CD4-positive, alpha-beta T cell treated with Interleukin-17A for 1 hour (primary cell): ENCODE results near the gene TMEM258.

ENCODE experiments used
- DNase-seq: peaks from one replicate; pipeline ENCODE4 v3.0.0-alpha.2; 2020

TMEM258 gene

DNA sequence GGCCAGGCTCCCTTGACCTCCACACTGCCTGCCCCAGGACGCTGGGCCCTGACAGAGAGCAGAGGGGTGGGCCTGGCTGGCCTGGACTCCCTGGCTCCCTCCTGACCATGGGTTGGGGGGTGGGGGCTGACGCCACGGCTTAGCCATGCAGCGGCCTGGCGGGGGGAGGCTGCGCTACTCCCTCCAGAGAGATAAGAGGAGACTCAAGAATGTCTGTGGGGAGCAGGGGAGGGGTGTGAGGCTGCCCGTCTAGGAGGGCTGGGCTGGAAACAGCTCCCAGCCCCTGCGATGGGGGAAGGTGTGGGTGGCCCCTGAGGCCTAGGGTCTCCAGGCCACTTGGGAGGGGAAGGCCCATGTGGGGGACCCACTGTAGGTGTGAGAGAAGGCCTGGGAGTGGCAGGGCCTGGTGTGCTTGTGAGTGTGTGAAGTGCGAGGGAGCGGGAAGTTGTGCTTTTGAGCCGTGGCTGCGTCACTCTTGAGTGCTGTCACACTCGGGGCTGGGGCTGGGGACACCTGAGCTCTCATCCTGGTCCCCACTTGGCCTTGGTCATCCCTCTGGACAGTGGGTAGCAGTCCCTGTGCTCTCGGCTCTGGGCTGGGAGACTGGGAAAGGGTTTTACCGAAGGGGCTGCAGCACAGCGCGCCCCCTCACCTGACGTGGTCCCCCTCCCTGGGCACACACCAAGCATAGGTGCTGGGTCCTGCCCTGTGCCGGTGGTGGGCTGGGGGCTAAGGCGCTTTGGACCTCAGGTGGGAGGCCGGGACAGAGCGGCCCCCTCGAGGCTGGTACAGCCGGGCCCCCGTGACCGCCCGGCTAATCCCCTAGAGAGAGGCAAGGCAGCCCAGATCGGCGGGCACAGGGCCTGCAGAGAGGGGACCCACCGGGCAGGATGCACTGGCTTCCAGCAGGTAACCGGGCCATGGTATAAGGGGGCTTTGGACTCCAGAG is 37.6 kb downstream of the TMEM258 start:
- DNase-seq: no peak

DNA sequence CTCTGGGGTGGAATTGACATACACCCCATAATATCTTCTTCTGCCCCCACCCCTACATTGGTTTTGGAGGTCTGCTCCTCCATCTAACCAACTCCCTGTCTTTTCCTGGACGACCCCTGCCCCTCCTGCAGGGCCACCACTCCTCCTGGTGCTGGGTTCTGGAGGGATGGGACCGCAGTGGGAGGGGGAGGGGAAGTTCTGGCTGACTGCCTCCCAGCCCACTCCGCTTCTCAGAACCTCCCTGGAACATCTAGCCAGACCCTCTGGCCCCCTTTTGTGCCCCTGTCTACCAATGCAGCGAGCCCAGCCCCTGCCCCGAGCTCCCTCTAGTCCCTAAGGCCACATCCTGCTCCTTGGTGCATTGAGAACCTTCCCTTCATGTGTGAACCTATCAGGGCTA is 38.7 kb downstream of the TMEM258 start:
- DNase-seq: no peak

DNA sequence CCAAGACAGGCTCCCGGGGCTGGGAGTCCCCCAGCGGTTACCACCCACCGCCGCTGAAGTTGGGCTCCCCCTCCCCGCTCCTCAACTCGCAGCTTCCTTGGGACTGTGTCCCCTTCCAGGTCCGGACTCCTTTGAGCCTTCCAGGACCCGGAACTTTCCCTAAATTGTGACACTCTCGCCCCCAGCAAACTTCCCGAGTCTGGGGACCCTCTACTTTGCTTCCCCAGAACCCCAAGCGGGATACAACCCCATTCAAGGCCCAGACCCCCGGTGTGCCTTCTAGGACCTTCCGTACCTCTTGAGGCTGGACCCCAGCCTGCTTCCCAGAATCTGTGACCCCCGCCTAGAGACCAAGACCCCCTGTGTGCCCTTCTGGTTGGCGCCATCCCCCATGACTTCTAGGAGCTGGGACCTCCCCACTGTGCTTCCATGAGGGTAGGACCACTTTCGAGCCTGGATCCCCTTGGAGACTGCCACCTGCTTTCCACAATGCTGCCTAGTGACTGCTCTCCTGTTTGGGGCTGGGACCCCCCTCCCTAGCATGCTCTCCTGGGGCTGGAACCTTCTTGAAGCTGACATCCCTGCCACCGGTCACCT is 39.4 kb downstream of the TMEM258 start:
- DNase-seq: no peak

DNA sequence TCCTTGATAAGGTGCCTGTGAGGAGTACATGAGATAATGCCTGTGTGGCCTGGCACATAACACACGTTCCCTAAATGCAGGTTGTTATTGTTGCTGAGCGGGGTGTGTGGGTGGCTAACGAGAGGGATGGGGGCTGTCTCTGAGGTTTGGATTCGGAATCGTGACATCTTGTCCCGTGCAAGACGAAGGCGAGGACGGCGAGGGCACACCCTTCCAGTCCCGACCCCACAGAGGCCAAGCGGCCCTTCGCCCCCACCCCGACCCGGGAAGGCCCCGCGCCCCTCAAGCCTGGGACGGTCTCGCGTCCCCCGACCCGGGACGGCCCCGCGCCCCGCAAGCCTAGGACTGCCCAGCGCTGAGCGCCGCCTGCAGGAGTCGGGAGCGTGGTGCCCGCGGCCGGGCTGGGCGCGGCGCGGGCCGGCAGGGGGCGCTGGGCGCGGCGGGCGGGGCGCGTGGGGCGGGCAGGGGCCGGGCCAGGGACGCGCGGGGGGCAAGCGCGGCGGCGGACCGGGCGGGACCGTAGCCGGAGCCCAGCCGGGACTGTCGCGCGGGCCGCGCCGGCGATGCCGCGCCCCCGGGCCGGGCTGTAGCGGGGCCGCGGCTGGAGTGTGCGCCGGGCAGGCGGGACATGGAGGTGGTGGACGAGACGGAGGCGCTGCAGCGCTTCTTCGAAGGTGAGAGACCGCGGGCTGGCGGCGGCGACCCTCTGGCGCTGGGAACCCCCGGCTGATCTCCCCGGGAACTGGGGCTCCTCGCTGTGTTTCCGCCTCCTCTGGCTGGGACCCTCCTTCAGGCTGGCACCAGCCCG is 40.1 kb downstream of the TMEM258 start, which contains the start of gene MYRF:
TSS of gene MYRF (plus strand) at position 520 of the 808 bp plus-strand sequence. CDS start at position 629, 109 bp downstream.
- peak; percentile 56 for DNase-seq

DNA sequence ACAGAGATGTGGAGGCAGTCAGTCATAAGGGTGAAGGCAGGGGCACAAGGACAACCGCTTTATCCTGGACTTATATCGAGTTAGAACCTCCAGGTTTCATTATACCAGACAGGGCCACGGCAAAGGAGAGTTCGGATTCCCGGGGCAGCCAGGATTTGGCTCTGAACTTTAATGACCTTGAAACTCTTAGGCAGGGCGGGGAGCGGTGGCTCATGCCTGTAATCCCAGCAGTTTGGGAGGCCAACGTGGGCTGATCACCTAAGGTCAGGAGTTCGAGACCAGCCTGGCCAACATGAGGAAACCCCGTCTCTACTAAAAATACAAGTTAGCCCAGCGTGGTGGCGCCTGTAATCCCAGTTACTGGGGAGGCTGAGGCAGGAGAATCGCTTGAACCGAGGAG is 41.0 kb downstream of the TMEM258 start:
- no peak for DNase-seq

DNA sequence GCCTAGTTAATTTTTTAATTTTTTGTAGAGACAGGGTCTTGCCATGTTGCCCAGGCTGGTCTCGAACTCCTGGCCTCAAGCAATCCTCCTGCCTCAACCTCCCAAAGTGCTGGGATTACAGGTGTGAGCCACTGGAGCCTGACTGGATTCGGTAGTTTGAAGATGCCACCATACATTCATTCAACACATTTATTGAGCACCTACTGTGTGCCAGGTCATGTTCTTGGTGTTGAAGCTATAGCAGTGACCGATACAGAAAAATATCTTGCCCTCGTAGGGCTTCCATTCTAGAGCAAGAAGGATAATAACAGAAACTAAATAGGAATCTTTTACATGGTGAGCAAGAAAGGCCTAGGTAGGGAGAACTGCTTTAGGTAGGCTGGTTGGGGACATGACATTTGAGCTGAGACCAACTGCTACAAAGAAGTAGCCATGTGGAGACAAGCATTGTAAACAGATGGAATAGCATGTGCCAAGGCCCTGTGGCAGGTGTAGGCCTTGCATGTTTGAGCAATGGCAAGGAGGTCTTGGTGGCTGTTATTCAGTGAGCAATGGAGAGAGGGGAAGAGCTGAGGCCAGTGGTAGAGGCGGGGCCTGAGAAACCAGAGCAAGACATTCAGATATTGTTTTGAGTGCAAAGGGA is 41.6 kb downstream of the TMEM258 start:
- DNase-seq: no peak

DNA sequence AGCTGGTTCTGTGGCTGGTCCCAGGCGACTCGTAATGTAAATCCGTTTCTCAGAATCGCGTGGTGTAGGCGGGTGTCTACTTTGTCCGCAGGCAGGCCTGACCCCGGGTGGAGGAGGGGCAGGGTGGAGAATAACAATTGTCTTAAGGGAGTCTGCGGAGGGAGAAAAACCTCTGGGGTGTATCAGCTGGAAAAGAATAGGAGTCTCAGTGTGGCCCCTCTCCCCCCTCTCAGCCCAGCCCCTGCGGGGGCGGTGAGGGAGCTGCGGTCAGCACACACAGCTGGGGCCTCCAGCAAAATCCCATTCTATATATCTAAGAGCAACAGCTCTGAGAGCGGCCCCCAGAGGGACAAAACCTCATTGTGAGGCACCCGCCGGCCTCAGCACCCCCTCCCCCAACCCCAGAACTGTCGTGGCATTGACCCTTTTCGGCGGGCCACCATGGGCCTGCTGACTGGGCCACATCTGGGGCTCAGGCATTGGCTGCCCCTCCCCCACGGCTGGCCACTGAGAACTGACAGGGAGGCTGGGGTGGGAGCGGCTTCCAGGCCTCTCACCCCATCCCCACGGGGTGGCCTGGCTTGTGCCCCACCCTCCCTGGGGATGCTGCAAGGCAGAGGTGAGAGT is 42.7 kb downstream of the TMEM258 start:
- DNase-seq: no peak

DNA sequence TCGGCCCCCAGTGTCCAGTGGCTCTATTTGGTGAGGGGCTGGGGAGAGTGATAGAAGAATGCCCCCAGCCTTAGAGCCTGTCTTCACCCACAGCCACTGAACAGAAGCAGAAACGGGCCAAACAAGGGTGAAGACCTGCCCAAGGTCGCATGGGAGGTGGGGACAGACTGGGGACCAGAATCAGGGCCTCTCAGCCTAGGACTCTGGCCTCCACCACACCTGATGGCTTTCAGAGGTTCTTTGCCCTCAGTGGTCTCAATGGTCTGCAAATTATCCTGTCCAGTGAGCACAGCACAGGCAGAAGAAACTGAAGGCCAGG is 44.5 kb downstream of the TMEM258 start:
- no peak for DNase-seq

DNA sequence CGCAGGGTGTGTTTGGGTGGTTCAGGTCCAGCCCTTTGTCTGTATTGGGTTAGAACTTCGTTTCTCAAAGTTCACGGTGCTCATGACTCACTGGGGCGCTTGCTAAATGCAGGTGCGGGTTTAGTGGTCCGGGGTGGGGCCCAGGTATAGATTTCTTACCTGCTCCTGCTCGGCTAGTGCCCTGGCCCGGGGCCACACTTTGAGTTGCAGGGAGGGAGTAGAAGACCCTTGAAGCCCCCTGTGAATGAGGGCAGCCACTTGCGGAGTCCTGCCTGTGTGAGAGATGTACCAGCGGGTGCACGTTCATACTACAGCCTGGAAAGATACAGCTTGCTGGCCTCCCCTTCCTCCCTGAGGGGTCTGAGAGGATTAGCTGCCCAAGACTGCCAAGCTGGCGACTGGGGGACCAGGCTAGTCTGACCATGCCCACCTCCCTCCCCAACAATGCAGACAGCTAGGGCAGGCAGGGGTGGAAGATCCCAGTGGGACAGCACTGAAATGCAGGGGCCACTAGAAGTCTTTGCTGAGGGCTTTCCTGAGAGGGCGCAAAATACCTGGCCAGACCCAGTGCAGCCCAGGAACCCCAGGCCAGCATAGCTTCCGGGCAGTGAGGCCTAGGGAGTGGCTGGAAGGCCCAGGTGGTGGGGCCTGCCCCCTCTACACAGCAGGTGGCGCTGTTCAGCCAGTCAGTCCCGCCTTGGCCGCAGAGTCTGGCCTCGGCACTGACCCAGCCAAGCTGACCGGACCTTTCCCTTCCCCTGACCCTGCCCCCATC is 45.0 kb downstream of the TMEM258 start:
- DNase-seq: peak; percentile 21

DNA sequence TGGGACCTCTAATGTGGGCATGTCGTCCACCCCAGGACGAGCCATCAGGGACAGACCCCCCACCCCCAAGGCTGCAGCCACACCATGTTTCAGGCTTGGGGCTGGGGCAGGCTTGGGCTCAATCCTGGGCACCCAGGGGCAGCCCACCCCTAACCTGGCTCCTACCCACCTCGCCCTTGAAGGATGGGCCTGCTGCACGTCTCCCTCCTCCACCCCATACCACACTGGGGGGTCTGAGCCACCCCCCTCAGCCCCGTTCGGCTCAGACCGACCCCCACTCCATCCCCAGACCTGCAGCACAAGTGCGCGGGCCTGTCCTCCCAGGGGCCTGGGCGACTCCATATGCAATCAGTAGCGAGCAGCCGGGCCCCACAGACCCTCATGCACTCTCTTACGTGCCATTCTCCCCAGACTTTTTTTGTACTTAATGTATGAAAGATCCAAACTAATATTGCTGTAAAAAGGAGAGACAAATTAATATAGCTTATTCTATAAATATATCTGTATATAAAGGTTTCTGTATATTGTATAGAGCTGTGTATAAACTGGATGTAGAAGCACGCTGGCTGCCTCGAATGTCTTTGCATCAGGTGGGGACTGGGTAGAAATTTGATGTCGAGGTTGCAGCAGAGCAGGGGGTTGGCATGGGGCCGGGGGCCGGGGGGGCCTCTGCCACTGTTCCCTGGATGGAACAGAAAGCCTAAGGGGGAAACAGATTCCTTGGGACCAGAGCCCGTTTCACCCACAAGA is 45.8 kb downstream of the TMEM258 start:
- no peak for DNase-seq

DNA sequence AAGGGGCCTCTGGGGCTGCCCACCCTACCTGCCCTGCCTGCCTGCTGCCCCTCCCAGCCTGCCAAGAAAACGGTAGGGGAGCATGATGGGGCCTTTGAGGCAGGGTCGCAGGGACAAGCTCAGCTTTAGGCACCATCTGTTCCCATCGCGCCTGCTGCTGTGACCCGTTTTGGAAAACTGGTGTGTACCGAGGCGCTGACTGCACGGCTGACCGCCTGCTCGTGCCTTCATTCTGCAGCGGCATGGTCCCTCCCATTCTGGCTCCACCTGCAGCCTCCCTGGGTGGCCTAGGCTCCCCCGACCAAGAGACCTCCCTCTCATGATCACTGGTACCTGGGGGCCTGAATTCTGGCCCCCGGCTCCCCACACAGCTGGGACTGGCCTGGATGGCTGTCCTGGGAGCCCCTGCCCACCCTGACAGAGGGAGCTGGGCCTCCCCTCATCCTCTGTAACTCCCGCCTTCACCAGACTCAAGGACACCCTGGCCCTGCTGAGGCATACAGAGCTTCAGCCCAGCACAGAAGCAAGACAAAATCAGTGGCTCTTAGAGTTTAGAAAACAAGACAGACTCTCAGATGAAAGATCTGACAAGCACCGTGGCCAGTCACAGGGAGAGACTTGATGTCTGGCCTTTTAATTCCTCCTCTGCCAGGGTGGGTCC is 46.5 kb downstream of the TMEM258 start:
- no peak for DNase-seq

DNA sequence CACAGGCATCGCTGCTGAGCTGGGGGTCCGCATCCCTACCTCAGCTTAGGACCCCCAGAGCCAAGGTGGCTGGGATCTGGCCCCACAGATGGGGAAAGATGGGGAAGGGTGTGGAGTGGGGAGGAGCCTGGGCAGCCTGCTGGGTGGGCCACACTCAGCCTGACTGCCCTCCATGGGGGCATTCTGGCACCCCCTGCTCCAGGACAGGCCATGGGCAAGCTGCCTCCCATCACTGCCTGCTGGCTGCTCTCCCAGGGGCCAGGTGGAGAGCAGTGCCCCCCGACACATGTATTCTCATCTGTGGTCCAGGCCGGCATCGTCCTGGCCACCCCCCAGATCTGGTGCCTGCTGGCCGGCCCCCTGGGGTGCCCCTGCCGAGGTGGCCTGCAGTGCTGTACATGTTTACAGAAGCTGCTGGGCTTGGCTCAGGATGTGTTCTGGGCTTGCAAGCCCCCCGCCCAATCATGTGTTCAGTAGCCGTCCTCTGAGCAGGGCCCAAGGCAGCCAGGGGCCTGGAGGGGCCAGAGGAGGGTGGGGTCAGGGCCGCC is 47.7 kb downstream of the TMEM258 start:
- DNase-seq: no peak

DNA sequence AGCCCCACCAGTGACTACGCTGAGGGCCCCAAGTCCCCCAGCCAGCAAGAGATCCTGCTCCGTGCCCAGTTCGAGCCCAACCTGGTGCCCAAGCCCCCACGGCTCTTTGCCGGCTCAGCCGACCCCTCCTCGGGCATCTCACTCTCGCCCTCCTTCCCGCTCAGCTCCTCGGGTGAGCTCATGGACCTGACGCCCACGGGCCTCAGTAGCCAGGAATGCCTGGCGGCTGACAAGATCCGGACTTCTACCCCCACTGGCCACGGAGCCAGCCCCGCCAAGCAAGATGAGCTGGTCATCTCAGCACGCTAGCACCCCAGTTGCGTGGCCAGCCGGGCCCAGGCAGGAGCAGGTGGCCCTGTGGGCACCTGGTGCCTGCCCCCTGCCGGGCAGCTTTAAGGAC is 48.2 kb downstream of the TMEM258 start:
- DNase-seq: no peak

DNA sequence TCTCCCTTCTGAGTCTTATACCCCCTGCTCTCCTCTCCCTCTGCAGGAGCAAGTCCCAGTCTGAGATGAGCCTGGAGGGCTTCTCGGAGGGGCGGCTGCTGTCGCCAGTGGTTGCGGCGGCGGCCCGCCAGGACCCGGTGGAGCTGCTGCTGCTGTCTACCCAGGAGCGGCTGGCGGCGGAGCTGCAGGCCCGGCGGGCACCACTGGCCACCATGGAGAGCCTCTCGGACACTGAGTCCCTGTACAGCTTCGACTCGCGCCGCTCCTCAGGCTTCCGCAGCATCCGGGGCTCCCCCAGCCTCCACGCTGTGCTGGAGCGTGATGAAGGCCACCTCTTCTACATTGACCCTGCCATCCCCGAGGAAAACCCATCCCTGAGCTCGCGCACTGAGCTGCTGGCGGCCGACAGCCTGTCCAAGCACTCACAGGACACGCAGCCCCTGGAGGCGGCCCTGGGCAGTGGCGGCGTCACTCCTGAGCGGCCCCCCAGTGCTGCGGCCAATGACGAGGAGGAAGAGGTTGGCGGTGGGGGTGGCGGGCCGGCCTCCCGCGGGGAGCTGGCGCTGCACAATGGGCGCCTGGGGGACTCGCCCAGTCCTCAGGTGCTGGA is 48.8 kb downstream of the TMEM258 start:
- no peak for DNase-seq

DNA sequence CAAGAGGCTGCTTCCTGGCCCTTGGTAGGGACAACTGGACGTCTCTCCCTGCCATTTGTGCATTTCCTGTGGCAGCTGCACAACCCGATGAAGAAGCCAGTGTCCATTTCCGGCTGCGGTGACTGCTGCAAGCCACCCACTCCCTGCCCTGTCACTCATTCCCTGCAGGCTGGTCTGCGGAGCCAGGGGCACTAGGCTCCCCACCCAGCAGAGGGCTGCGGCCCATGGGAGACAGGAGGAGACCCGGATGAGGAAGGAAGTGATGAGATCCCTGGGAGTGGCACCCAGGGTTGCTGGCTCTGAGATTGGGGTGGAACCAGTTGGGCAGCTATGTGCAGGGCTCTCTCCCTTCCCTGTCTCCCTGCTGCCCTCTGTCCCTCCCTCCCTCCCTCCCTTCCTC is 50.0 kb downstream of the TMEM258 start:
- no peak for DNase-seq

DNA sequence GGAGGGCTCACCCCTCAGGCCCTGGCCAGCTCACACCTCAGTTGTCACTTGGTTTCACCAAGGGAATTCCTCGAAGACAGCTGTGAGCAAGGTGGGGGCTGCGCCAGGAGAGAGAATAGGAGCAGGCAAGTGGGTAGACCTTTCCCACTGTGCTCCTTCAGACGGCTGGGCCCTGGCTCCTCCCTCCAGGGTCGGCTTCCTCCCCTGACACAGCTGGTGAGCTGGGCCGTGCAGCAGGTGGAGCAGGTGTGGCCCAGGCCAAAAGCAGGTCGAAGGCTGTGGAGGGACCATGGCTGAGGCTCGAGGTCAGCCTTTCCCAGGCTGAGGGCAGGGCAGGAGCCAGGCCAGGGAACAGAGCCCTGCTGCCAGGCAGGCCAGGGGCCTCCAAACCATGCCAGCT is 52.4 kb downstream of the TMEM258 start:
- no peak for DNase-seq

DNA sequence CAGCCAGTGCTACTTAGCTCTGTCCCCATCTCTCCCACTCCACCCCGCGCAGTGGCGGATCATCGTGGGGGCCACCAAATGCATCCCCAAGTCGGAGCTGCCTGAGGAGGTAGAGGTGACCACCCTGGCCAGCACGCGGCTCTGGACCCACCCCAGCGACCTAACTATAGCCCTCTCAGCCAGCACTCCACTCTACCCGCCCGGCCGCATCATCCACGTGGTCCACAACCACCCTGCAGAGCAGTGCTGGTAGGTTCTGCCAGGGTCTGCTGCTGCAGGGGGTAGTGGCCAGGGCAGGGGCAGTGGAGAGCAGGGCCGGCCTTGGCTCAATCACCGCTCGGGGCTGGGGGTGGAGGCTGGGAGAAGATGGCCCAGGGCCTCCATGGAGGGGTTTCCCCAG is 53.0 kb downstream of the TMEM258 start:
- no peak for DNase-seq
